GM19455 (cell line): ENCODE measurements around the gene CCDC157.
"Not testable (repeated sequence)": the region's sequence is repeated elsewhere in the genome, so short reads cannot be mapped to it uniquely, and the experiment has no call there.

Experiments
- ATAC-seq: cut with Tn5 transposase; IDR thresholded peaks from one replicate; pipeline ENCODE4 v1.9.1; 2021; ENCODE audit not compliant: unreplicated experiment

Gene CCDC157

GRCh38 chr22:30325724-30326254, 31.0 kb upstream of the CCDC157 start:
- ATAC-seq = no peak

DNA sequence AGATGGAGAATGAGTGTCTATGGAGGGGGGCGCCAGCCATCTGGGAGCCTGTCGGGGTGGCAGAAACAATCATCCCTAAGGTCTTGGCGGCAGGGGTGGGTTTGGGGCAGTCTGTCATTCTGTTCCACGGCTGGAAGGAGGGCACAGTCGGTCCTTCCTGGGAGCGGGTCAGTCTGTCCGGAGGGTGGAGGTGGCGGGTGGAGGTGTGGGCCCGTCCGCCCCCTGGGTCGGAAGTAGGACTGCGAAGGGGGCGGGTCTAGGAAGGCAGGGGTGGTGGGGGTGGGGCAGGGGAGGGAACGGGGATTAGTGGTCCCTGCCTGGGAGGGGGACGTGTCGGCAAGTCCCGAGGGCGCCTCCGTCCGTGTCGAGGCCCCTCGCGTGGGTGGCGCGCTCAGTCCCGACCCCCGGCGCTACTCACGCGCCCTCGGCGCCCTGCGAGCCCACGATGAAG, 30.5 kb upstream of the CCDC157 start:
- peak; percentile 20 for ATAC-seq

GRCh38 chr22:30326706-30327362, 30.0 kb upstream of the CCDC157 start, which contains the start of gene TBC1D10A:
TBC1D10A (minus strand) TSS chr22:30326941; CDS start chr22:30326881, 60 bp downstream.
- peak; percentile 79 for ATAC-seq

DNA sequence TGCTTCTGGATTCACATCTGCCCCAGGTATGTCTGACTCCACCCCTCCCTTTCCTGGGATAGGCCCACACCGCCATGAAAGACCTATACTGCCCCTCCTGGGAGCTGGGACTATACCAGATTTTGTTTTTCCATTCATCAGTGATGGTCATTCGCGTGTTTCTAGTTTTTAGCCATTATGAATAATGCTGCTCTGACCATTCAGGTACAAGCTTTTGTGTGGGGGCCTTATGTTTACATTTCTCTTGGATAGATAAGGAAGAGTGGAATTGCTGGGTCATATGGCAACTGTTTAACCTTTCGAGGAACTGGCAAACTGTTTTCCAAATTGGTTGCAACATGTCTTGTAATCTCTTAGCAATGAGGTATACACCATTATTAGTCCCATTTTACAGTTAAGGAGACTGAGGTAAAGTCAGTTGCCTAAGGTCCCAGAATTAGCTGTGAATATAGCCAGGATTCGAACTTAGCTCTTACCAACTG, 28.9 kb upstream of the CCDC157 start:
- ATAC-seq = no peak

- ATAC-seq = no peak
These were observed 28.2 kb upstream of the CCDC157 start for GRCh38 chr22:30328466-30329049.

DNA sequence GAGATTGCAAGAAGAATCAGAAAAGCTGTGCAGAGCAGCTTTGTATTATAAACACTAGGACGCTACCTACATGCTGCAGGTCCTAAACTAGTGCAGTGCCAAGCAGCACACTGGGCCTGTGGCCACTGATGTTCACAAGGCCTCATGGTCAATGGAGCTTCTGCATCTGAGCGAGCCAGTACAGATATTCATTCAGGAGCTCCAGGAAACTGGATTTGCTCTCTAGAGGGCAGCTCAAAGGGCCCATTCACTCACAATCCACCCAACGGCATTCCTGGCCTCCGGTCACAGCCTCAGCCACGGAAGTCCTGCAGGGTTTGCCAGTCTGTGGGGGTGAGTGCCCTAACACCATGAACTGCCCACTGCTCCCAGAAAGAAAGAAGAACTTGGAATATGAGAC, 24.3 kb upstream of the CCDC157 start:
- ATAC-seq = no peak

- no peak for ATAC-seq
These were observed 23.7 kb upstream of the CCDC157 start for GRCh38 chr22:30332994-30333706.

DNA sequence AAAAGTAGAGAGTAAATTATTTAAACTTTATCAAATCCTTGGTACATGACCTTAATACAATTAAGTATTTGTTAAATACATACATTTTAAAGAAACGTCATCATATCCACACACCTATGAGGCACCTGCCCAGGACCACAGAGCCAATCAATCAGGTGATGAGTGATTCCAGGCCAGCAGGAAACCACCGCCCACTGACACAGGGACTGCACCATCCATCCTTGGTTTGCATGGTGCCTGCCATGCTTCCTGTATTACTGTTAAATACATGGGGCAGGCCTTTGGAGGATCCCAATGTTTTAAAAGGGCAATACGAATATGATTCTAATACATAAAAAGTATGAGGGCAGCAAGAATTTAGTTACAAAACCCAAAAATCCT, 23.1 kb upstream of the CCDC157 start:
- ATAC-seq = no peak

DNA sequence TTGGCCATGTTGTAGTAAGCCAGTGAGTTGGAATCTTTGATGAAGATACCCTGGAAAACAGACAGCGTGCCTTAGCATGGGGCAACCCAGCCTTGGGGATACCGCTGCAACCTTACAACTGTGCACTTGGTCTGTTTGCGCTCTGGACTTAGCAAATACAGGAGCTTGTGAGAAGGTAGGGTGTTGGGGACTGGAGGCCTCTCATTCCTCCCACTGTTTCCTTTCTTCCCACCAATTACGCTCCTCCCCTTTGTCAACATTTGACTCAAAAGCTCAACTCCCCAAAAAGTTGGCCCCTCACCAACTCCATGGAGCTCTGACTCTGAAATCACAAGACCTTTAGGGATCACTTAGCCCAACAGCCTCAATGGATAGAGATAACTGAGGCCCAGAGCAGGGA, 22.2 kb upstream of the CCDC157 start:
- ATAC-seq = no peak

GRCh38 chr22:30335236-30335635, 21.6 kb upstream of the CCDC157 start:
- no peak for ATAC-seq

- no peak for ATAC-seq
These were observed 19.9 kb upstream of the CCDC157 start for GRCh38 chr22:30336752-30337460.

DNA sequence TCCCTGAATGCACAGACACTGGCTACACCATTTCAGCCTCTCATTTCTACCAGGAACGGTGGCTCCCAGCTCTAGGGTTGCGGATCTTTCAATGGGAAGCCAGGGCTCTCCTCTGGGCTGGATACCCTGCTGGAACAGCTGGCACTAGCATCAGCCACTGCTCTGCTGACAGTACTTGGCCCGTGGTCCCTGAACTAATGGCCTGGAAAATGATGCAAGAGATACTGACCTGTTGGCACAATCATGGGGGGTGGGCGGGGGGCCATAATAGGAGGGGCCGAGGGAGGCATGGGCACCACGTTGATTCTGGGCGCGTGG, 19.4 kb upstream of the CCDC157 start:
- no peak for ATAC-seq

DNA sequence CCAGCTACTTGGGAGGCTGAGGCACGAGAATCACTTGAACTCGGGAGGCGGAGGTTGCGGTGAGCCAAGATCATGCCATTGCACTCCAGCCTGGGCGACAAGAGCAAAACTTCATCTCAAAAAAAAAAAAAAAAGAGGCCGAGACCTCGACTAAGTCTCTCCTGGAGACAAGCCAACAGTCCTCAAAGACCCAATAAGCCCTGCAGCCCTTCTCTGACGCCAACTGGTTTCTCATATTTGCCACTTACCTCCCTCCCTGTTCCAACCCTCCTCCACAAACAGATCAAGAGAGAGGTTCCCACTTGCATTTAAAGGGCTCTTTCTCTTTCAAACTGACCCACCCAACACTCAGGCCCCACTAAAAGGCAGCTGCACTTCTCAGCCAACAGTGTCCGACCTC, 18.5 kb upstream of the CCDC157 start:
- not testable (repeated sequence) for ATAC-seq

GRCh38 chr22:30338802-30339201, 18.0 kb upstream of the CCDC157 start:
- ATAC-seq = no peak

DNA sequence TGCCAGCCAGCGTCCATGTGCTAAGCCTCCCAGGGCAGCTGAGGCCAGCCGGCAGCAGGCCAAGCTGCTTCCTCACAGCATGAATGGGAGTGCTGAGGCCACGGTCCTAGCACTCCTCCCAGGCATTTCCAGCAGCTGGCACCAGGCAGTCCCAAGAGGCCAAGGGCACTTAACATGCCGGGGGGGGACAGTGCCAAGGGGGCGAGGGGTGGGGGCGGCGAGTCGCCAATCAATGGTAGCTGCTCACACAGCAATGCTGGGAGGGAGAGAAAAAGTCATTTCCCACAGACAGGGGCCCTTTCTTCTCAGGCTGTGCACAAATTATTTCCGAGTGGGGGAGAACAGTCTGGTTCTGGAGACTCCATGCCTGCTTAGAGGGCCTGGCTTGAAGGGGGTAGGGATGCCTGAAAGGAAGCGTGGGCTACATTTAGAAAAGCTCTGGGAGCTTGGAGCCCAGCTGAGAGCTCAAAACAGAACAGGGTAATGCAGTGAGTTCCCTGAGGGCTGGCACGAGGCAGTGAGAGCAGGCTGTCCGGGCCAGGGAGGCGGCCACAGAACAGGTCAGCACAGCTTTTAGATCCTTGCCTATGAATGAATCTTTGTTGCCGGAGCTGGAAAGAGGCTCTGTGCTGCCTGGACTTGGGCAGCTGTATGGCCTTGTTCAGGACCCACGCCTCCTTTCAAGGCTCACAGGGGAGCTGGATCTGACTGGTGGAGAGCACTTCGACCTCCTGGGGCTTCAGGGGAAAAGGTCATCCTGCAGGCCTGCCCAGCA, 15.7 kb upstream of the CCDC157 start:
- no peak for ATAC-seq

DNA sequence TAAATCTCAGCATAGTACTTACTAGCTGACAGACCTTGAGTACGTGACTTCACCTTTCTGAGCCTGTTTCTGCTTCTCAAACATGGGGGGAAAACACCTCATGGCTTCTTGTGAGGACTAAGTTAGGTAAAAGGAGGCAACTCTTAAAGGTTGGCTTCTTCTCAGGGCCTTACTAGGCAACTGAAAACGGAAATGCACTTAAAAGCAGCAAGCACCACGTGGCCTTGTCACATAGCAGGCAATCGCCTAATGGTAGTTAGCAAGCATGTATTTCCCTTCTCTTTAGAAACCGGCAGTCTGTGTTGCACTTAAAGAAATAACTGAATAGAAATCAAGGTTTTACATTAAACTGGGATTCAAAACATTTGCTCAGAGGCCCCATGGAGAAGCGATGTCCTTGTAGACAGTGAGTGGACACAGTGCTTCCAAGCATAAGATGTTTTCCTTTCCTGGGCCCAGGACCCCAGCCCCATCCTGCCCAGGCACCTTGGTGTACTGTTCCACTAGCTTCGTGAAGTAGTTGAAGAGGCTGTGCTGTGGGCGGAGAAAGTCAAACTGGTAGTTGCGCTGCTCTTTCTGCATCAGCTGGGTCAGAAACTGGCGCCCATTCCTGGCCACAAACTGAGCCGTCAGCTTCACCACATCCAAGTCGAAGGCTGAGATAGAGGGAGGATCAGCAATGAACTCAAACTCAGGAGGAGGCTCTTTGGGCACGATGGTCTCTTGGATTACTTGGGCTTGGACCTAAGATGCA, 12.2 kb upstream of the CCDC157 start:
- ATAC-seq = no peak

DNA sequence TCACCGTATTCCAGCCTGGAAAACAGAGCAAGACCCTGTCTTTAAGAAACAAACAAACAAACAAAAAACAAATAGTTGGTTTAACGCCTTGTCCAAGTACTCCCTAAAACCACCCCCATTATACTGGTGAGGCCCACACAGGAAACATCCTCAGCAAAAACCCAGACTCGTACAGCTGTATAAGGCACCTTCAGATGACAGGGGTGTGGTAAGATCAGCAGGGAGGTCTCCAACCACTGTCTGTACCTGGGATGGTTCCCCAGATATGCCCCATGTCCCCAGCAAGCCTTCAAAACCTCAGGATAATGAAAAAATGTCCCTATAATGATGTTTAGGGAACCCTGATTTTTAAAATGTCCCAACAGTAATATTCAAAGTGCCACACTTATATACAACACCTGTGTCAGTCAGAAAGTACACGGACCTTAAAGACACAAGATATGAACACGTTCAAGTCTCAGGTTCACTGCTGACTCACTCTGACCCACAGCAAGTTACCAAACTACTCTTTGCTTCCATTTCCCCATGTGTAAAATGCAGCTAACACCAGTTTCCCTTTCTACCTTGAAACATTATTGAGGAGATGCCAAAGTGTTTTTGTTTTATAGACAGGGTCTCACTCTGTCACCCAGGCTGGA, 9.4 kb upstream of the CCDC157 start:
- ATAC-seq = no peak

DNA sequence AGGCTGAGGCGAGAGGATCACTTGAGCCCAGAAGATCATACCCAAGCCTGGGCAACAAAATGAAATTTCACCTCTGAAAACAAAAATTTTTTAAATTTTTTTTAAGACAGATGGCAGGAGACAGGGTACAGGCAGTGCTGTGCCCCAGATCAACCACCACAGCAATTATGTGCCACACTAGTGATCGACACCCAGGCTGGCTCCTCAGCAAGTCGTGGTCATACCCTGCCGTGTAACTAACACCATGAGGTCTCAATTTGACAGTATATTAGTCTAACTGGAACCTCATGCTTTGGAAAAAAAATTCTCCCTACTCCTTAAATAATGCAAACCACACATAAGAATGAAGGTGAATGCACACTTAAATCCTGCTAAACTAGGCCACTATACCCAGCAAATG, 8.4 kb upstream of the CCDC157 start:
- ATAC-seq = no peak

GRCh38 chr22:30348809-30349208, 8.0 kb upstream of the CCDC157 start:
- no peak for ATAC-seq
